Measurements from ENCODE around the gene KEL.

Gene KEL

DNA sequence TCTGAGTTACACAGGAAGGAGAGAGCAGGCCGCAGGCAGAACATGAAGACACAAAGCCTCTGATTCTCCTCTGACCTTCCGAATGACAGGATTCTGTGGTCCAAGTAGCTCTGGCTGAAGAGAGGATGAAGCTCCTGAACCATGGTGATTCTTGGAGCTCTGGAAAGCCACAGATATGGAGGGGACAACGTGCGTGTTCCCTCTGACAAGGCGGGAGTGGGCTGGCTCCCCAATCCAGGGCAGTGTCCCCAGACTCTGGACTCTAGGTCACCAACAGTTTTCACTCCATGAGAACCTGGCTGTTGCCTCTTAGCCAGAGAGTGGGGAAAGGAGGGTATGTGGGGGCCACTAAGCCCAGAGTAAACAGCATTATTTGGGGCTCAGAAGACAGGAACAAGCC lies 69.2 kb downstream of the KEL start:
- Histone ChIP-seq H3K9ac (ENCODE audit: low read depth, low read length) (no peak overlapping the region), H3K27ac (ENCODE audit: low read length) (no peak overlapping the region)
- TF ChIP-seq, protein P1, sequence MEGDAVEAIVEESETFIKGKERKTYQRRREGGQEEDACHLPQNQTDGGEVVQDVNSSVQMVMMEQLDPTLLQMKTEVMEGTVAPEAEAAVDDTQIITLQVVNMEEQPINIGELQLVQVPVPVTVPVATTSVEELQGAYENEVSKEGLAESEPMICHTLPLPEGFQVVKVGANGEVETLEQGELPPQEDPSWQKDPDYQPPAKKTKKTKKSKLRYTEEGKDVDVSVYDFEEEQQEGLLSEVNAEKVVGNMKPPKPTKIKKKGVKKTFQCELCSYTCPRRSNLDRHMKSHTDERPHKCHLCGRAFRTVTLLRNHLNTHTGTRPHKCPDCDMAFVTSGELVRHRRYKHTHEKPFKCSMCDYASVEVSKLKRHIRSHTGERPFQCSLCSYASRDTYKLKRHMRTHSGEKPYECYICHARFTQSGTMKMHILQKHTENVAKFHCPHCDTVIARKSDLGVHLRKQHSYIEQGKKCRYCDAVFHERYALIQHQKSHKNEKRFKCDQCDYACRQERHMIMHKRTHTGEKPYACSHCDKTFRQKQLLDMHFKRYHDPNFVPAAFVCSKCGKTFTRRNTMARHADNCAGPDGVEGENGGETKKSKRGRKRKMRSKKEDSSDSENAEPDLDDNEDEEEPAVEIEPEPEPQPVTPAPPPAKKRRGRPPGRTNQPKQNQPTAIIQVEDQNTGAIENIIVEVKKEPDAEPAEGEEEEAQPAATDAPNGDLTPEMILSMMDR (IDR thresholded peaks at IDR 0.05; ENCODE audit: borderline replicate concordance, extremely low read depth, low read length, poor library complexity, severe bottlenecking), result no peak
- no peak for TF ChIP-seq EZH2 (IDR thresholded peaks at IDR 0.05; ENCODE audit: borderline replicate concordance, low read depth, low read length, severe bottlenecking)

DNA sequence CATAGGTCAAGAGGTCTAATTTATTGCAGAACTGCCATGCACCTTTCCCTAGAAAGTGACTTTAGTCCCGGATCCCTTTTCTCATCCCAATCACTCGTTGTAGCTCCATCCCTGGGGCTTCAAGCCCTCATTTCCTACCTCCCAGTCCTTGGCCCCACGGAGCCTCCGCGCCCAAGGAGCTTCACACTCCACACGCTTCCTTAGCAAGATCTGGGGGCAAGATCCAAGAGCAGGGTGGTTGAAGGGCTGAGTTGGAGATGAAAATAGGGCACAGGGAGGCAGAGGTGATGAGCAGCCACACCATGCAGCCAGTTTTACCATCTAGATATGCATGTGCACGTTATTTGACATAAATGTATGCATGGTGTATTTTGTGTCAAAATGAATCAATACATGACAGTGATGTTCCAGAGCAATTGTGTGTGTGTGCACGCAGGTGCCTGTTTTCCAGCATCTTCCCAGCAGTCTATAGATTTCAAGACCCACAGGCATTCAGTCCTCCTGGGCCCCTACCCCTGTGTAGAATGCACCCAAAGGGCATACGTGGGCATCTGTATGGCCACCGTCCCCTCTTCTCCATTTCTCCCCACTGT lies 70.6 kb downstream of the KEL start:
- H3K27me3 ChIP-seq (ENCODE audit: insufficient read depth, low read length, poor library complexity), result no peaks in the 10 kb centered on the region
- no peaks in the 10 kb centered on the region for H3K36me3 ChIP-seq (ENCODE audit: insufficient read depth, low read length)
- no peak overlapping the region for H2AFZ ChIP-seq (ENCODE audit: low read depth, low read length)
- no peaks in the 10 kb centered on the region for H3K79me2 ChIP-seq (ENCODE audit: insufficient read depth, low read length)
- no peaks in the 10 kb centered on the region for H3K4me1 ChIP-seq (ENCODE audit: insufficient read depth, low read length)
- no peak overlapping the region for H3K4me3 ChIP-seq (ENCODE audit: low read depth in 1 of 2, low read length in 2 of 2)
- no peak for DNase-seq
- no peaks in the 10 kb centered on the region; the same call in 1 of the 2 replicates for H4K20me1 ChIP-seq (ENCODE audit: insufficient read depth, low read length)
- no peaks in the 10 kb centered on the region for H3K9me3 ChIP-seq (ENCODE audit: insufficient read depth, low read length, severe bottlenecking)
- no peak for TF ChIP-seq EZH2 (IDR thresholded peaks at IDR 0.05; ENCODE audit: borderline replicate concordance, low read depth, low read length, severe bottlenecking)
- TF ChIP-seq, protein P1 (IDR thresholded peaks at IDR 0.05; ENCODE audit: borderline replicate concordance, extremely low read depth, low read length, poor library complexity, severe bottlenecking), result no peak
- H3K9ac ChIP-seq (ENCODE audit: low read depth, low read length), result no peak overlapping the region
- H3K4me2 ChIP-seq (ENCODE audit: insufficient read depth, low read length), result no peak overlapping the region
- ATAC-seq (ENCODE audit: insufficient read depth, low read depth), result no peak
- H3K27ac ChIP-seq (ENCODE audit: low read length), result no peak overlapping the region

More for the DNA sequence above, 69.2 kb downstream of the KEL start:
- Histone ChIP-seq H2AFZ (ENCODE audit: low read depth, low read length) (no peak overlapping the region), H3K27me3 (ENCODE audit: insufficient read depth, low read length, poor library complexity) (no peaks in the 10 kb centered on the region), H4K20me1 (ENCODE audit: insufficient read depth, low read length) (no peaks in the 10 kb centered on the region; the same call in 1 of the 2 replicates), H3K9me3 (ENCODE audit: insufficient read depth, low read length, severe bottlenecking) (no peaks in the 10 kb centered on the region), H3K4me3 (ENCODE audit: low read depth in 1 of 2, low read length in 2 of 2) (no peak overlapping the region), H3K79me2 (ENCODE audit: insufficient read depth, low read length) (no peaks in the 10 kb centered on the region), H3K4me2 (ENCODE audit: insufficient read depth, low read length) (no peak overlapping the region), H3K36me3 (ENCODE audit: insufficient read depth, low read length) (no peaks in the 10 kb centered on the region), H3K4me1 (ENCODE audit: insufficient read depth, low read length) (no peaks in the 10 kb centered on the region)
- ATAC-seq (ENCODE audit: insufficient read depth, low read depth) (no peak), DNase-seq (no peak)
